SK-N-SH (cell line): ENCODE results near the gene SPTB.

Experiments
- ELF1 ChIP-seq: IDR thresholded peaks from 2 replicates; pipeline ENCODE4 v1.4.0; 2012
- EZH2phosphoT487 ChIP-seq: fragments of 200-600 bp; sonication (generic); IDR thresholded peaks from 2 replicates; pipeline ENCODE4 v1.6.1; 2017; ENCODE audit warnings: low read depth, mixed run types, mild to moderate bottlenecking, antibody characterized with exemption, moderate library complexity, borderline replicate concordance
- FOXM1 ChIP-seq: IDR thresholded peaks from 2 replicates; pipeline ENCODE4 v1.4.0; 2012; ENCODE audit warnings: low read depth, mild to moderate bottlenecking
- GABPA ChIP-seq: IDR thresholded peaks from 2 replicates; pipeline ENCODE4 v1.4.0; 2012; ENCODE audit warnings: low read depth, mild to moderate bottlenecking
- POLR2AphosphoS5 ChIP-seq: IDR thresholded peaks from 2 replicates; pipeline ENCODE4 v1.6.1; 2012; ENCODE audit warnings: low read depth, low read length
- RAD21 ChIP-seq: IDR thresholded peaks from 2 replicates; pipeline ENCODE4 v1.6.1; 2012; ENCODE audit warnings: mild to moderate bottlenecking, low read length
- RFX5 ChIP-seq: IDR thresholded peaks from 2 replicates; pipeline ENCODE4 v1.6.1; 2012; ENCODE audit warnings: mild to moderate bottlenecking, improper control_type of control experiment, low read length
- TF ChIP-seq, protein P1 (sequence below): IDR thresholded peaks from 2 replicates; pipeline ENCODE4 v1.6.1; 2012; ENCODE audit warnings: mild to moderate bottlenecking, low read depth, low read length, moderate library complexity
- TF ChIP-seq, protein P2 (sequence below): fragments of 200-600 bp; sonication (generic); IDR thresholded peaks from 2 replicates; pipeline ENCODE4 v1.6.1; 2017; ENCODE audit warnings: antibody characterized with exemption, mild to moderate bottlenecking, moderate library complexity

- TF ChIP-seq RFX5 (no peak), POLR2AphosphoS5 (no peak), RAD21 (peak; percentile 87), GABPA (no peak), FOXM1 (no peak), ELF1 (no peak), EZH2phosphoT487 (no peak)
- TF ChIP-seq, protein P1, sequence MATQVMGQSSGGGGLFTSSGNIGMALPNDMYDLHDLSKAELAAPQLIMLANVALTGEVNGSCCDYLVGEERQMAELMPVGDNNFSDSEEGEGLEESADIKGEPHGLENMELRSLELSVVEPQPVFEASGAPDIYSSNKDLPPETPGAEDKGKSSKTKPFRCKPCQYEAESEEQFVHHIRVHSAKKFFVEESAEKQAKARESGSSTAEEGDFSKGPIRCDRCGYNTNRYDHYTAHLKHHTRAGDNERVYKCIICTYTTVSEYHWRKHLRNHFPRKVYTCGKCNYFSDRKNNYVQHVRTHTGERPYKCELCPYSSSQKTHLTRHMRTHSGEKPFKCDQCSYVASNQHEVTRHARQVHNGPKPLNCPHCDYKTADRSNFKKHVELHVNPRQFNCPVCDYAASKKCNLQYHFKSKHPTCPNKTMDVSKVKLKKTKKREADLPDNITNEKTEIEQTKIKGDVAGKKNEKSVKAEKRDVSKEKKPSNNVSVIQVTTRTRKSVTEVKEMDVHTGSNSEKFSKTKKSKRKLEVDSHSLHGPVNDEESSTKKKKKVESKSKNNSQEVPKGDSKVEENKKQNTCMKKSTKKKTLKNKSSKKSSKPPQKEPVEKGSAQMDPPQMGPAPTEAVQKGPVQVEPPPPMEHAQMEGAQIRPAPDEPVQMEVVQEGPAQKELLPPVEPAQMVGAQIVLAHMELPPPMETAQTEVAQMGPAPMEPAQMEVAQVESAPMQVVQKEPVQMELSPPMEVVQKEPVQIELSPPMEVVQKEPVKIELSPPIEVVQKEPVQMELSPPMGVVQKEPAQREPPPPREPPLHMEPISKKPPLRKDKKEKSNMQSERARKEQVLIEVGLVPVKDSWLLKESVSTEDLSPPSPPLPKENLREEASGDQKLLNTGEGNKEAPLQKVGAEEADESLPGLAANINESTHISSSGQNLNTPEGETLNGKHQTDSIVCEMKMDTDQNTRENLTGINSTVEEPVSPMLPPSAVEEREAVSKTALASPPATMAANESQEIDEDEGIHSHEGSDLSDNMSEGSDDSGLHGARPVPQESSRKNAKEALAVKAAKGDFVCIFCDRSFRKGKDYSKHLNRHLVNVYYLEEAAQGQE: no peak
- TF ChIP-seq, protein P2, sequence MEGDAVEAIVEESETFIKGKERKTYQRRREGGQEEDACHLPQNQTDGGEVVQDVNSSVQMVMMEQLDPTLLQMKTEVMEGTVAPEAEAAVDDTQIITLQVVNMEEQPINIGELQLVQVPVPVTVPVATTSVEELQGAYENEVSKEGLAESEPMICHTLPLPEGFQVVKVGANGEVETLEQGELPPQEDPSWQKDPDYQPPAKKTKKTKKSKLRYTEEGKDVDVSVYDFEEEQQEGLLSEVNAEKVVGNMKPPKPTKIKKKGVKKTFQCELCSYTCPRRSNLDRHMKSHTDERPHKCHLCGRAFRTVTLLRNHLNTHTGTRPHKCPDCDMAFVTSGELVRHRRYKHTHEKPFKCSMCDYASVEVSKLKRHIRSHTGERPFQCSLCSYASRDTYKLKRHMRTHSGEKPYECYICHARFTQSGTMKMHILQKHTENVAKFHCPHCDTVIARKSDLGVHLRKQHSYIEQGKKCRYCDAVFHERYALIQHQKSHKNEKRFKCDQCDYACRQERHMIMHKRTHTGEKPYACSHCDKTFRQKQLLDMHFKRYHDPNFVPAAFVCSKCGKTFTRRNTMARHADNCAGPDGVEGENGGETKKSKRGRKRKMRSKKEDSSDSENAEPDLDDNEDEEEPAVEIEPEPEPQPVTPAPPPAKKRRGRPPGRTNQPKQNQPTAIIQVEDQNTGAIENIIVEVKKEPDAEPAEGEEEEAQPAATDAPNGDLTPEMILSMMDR: peak; percentile 81
Measured at GRCh38 chr14:64764641-64765520, 114.8 kb downstream of the SPTB start.
